Tibial nerve (tissue), 4 donors: ENCODE results near the gene MYB. TPM values are rescaled to one million over a fixed set of nuclear protein-coding genes. Genes with fewer than 3 reads are reported as not detected.

Experiments used
- DNase-seq, 2 donors: peaks; one replicate each; pipeline ENCODE4 v3.0.0-alpha.2; 2019; ENCODE audit warnings: low spot score in 2 of 2
- H3K27ac ChIP-seq, 4 donors: fragments of 200-600 bp; sonication (generic) in 3 of 4; one replicate each; pipeline ENCODE4 v1.5.1; 2017 to 2019; ENCODE audit warnings: mild to moderate bottlenecking in 1 of 4
- H3K27me3 ChIP-seq, 2 donors: fragments of 200-600 bp; sonication (generic) in 1 of 2; one replicate each; pipeline versions ENCODE4 v1.5.1 to v1.6.0; 2017 to 2019
- H3K36me3 ChIP-seq, 3 donors: fragments of 200-600 bp; sonication (generic); one replicate each; pipeline ENCODE4 v1.5.1; 2018 to 2019
- H3K4me1 ChIP-seq, 4 donors: fragments of 200-600 bp; sonication (generic) in 3 of 4; one replicate each; pipeline ENCODE4 v1.5.1; 2017 to 2019
- H3K4me3 ChIP-seq, 4 donors: fragments of 200-600 bp; sonication (generic) in 3 of 4; one replicate each; pipeline ENCODE4 v1.5.1; 2017 to 2019; ENCODE audit warnings: mild to moderate bottlenecking in 1 of 4, moderate library complexity in 1 of 4
- H3K9me3 ChIP-seq, 4 donors: fragments of 200-600 bp; sonication (generic) in 3 of 4; one replicate each; pipeline ENCODE4 v1.5.1; 2017 to 2019
- CTCF ChIP-seq, 5 experiments: fragments of 200-600 bp in 3 of 5; fragments of 450-650 bp in 2 of 5; sonication (generic) in 3 of 5; IDR thresholded peaks; one replicate each; pipeline ENCODE4 v1.5.1; 2016 to 2019; ENCODE audit warnings: antibody characterized with exemption in 5 of 5, mild to moderate bottlenecking in 3 of 5, moderate library complexity in 2 of 5
- EP300 ChIP-seq, 2 donors: sonication (generic); formaldehyde crosslinking; IDR thresholded peaks; one replicate each; pipeline ENCODE4 v1.6.1; 2017; ENCODE audit warnings: antibody characterized with exemption in 2 of 2, mild to moderate bottlenecking in 1 of 2
- POLR2A ChIP-seq, 2 donors: fragments of 450-650 bp; IDR thresholded peaks; one replicate each; pipeline ENCODE4 v1.6.1; 2017; ENCODE audit warnings: antibody characterized with exemption in 2 of 2, mild to moderate bottlenecking in 2 of 2, moderate library complexity in 2 of 2
- WGBS, 2 donors: methylation state at CpG; one replicate each; pipeline ENCODE4 v1.1.5; 2018; 5-methylcytosine and 5-hydroxymethylcytosine counted together
- total RNA-seq, 4 donors: library from RNA; depleted of rRNA; stranded (reverse); fragments of >200 nt; gene quantifications; one replicate each; pipeline ENCODE4 v1.1.0, GENCODE V29; 2016

Gene MYB
- total RNA-seq, 4 donors from 2014 or later: 0.63 to 1.2 (median 0.83) TPM

GRCh38 chr6:135221505-135221904 is 40.4 kb downstream of the MYB start:
- no peaks in the 10 kb centered on the region for H3K9me3 ChIP-seq
- no peaks in the 10 kb centered on the region for H3K36me3 ChIP-seq
- no peak for DNase-seq
- no peaks in the 10 kb centered on the region for H3K27me3 ChIP-seq
- no peak overlapping the region for H3K4me3 ChIP-seq
- H3K27ac ChIP-seq: no peak overlapping the region
- WGBS, 2 donors: 74 to 81% methylated on average over 1 of the region's 1 CpG
- no peaks in the 10 kb centered on the region for H3K4me1 ChIP-seq
- TF ChIP-seq POLR2A (IDR thresholded peaks at IDR 0.05): no peak
- no peak for TF ChIP-seq EP300 (IDR thresholded peaks at IDR 0.05)

- no peaks in the 10 kb centered on the region for H3K27me3 ChIP-seq
- no peaks in the 10 kb centered on the region for H3K4me1 ChIP-seq
- H3K27ac ChIP-seq: no peak overlapping the region
- no peaks in the 10 kb centered on the region for H3K9me3 ChIP-seq
- no peak overlapping the region for H3K4me3 ChIP-seq
- TF ChIP-seq EP300 (IDR thresholded peaks at IDR 0.05): no peak
- no peak for TF ChIP-seq POLR2A (IDR thresholded peaks at IDR 0.05)
- no peak for TF ChIP-seq CTCF (IDR thresholded peaks at IDR 0.05)
- no peaks in the 10 kb centered on the region for H3K36me3 ChIP-seq
- DNase-seq: no peak
- WGBS, 2 donors: 89 to 90% methylated on average over 5 of the region's 5 CpGs
These were observed 41.5 kb downstream of the MYB start for GRCh38 chr6:135222623-135223022.

- DNase-seq: no peak
- Histone ChIP-seq H3K27me3 (no peaks in the 10 kb centered on the region), H3K4me3 (no peak overlapping the region), H3K36me3 (no peaks in the 10 kb centered on the region), H3K4me1 (no peaks in the 10 kb centered on the region), H3K9me3 (no peaks in the 10 kb centered on the region), H3K27ac (no peak overlapping the region)
- TF ChIP-seq CTCF (IDR thresholded peaks at IDR 0.05) (no peak), EP300 (IDR thresholded peaks at IDR 0.05) (no peak)
- 60 to 80% methylated on average over 6 of the region's 6 CpGs for WGBS, 2 donors
These were observed 43.0 kb downstream of the MYB start for GRCh38 chr6:135224037-135224647.

- DNase-seq: no peak
- no peaks in the 10 kb centered on the region for H3K36me3 ChIP-seq
- no peak overlapping the region for H3K27ac ChIP-seq
- WGBS, 2 donors: 97% methylated on average over 5 of the region's 5 CpGs
- H3K4me3 ChIP-seq: no peak overlapping the region
- no peaks in the 10 kb centered on the region for H3K4me1 ChIP-seq
- TF ChIP-seq POLR2A (IDR thresholded peaks at IDR 0.05) (no peak), EP300 (IDR thresholded peaks at IDR 0.05) (no peak), CTCF (IDR thresholded peaks at IDR 0.05) (no peak)
- H3K9me3 ChIP-seq: no peaks in the 10 kb centered on the region
- H3K27me3 ChIP-seq: no peaks in the 10 kb centered on the region
These were observed 44.8 kb downstream of the MYB start for GRCh38 chr6:135225911-135226310.

GRCh38 chr6:135226537-135226936 is 45.4 kb downstream of the MYB start:
- Histone ChIP-seq H3K27ac (no peak overlapping the region), H3K4me1 (no peaks in the 10 kb centered on the region), H3K4me3 (no peak overlapping the region), H3K9me3 (no peaks in the 10 kb centered on the region), H3K27me3 (no peaks in the 10 kb centered on the region), H3K36me3 (no peaks in the 10 kb centered on the region)
- no peak for DNase-seq
- 75 to 85% methylated on average over 1 of the region's 1 CpG for WGBS, 2 donors
- TF ChIP-seq CTCF (IDR thresholded peaks at IDR 0.05): no peak
- TF ChIP-seq EP300 (IDR thresholded peaks at IDR 0.05): no peak
- no peak for TF ChIP-seq POLR2A (IDR thresholded peaks at IDR 0.05)

GRCh38 chr6:135227349-135227748 is 46.2 kb downstream of the MYB start:
- Histone ChIP-seq H3K27me3 (no peaks in the 10 kb centered on the region), H3K4me3 (no peak overlapping the region), H3K9me3 (no peaks in the 10 kb centered on the region), H3K36me3 (no peaks in the 10 kb centered on the region), H3K27ac (no peak overlapping the region), H3K4me1 (no peaks in the 10 kb centered on the region)
- no peak for DNase-seq
- TF ChIP-seq EP300 (IDR thresholded peaks at IDR 0.05) (no peak), CTCF (IDR thresholded peaks at IDR 0.05) (no peak), POLR2A (IDR thresholded peaks at IDR 0.05) (no peak)
- 85 to 98% methylated on average over 2 of the region's 2 CpGs for whole genome bisulfite sequencing, 2 donors
